ENCODE data around the gene DIPK1B.

DIPK1B gene

GRCh38 chr9:136721339-136722092 lies 9.1 kb downstream of the DIPK1B start:
- DNase-seq: peak; percentile 51

GRCh38 chr9:136722093-136722968 lies 10.0 kb downstream of the DIPK1B start:
- peak; percentile 41 for DNase-seq

- peak; percentile 40 for DNase-seq
Measured at GRCh38 chr9:136722969-136723356, 10.6 kb downstream of the DIPK1B start.

- DNase-seq: no peak
Measured at GRCh38 chr9:136723362-136723976, 11.1 kb downstream of the DIPK1B start.

- DNase-seq: no peak
Measured at GRCh38 chr9:136723989-136724388, 11.6 kb downstream of the DIPK1B start.

- DNase-seq: no peak
Measured at GRCh38 chr9:136724772-136725171, 12.4 kb downstream of the DIPK1B start.

GRCh38 chr9:136725612-136726011 lies 13.2 kb downstream of the DIPK1B start:
- peak; percentile 13 for DNase-seq

- DNase-seq: peak; percentile 14
Measured at GRCh38 chr9:136726118-136726517, 13.7 kb downstream of the DIPK1B start.

GRCh38 chr9:136726631-136727191 lies 14.3 kb downstream of the DIPK1B start:
- peak; percentile 66 for DNase-seq

- DNase-seq: peak; percentile 94
Measured at GRCh38 chr9:136728080-136728547, 15.7 kb downstream of the DIPK1B start.

- DNase-seq: peak; percentile 26
Measured at GRCh38 chr9:136728548-136729123, 16.3 kb downstream of the DIPK1B start.

GRCh38 chr9:136729144-136729543 lies 16.8 kb downstream of the DIPK1B start:
- DNase-seq: peak; percentile 55

GRCh38 chr9:136729926-136730325 lies 17.6 kb downstream of the DIPK1B start:
- no peak for DNase-seq

- no peak for DNase-seq
Measured at GRCh38 chr9:136732444-136733178, 20.2 kb downstream of the DIPK1B start.

- DNase-seq: no peak
Measured at GRCh38 chr9:136733611-136734010, 21.2 kb downstream of the DIPK1B start.

- peak; percentile 57 for DNase-seq
Measured at GRCh38 chr9:136734837-136735496, 22.6 kb downstream of the DIPK1B start.

GRCh38 chr9:136735812-136736480 lies 23.6 kb downstream of the DIPK1B start:
- no peak for DNase-seq

- DNase-seq: no peak
Measured at GRCh38 chr9:136738960-136739359, 26.6 kb downstream of the DIPK1B start.

- DNase-seq: no peak
Measured at GRCh38 chr9:136739509-136739908, 27.1 kb downstream of the DIPK1B start.

- DNase-seq: no peak
Measured at GRCh38 chr9:136740069-136740468, 27.7 kb downstream of the DIPK1B start.

GRCh38 chr9:136740491-136740890 lies 28.1 kb downstream of the DIPK1B start:
- no peak for DNase-seq
